Effector memory CD8-positive, alpha-beta T cell (primary cell): ENCODE measurements around the gene GOLGA8H.
A peak's percentile ranks its signal among the peaks of the same experiment; 100 is the strongest.
"Not testable (repeated sequence)": the region's sequence is repeated elsewhere in the genome, so short reads cannot be mapped to it uniquely, and the experiment has no call there.

Experiments used
- ATAC-seq: fragments of 150-1000 bp; cut with Tn5 transposase; replicated peaks from 2 replicates; pipeline ENCODE4 v1.10.0; 2021; ENCODE audit warnings: mild to moderate bottlenecking, moderate library complexity
- DNase-seq, 3 experiments: peaks; one replicate each; pipeline ENCODE4 v3.0.0; 2021
- H3K27ac Mint-ChIP-seq, 2 donors: one replicate each; pipeline ENCODE4 v1.8.0; 2022; ENCODE audit warnings: mild to moderate bottlenecking in 2 of 2, mixed read lengths in 2 of 2, moderate library complexity in 2 of 2
- H3K27me3 Mint-ChIP-seq, 2 donors: one replicate each; pipeline ENCODE4 v1.8.0; 2022; ENCODE audit warnings: mixed read lengths in 2 of 2
- H3K36me3 Mint-ChIP-seq: one replicate; pipeline ENCODE4 v1.8.0; 2022; ENCODE audit warnings: mild to moderate bottlenecking, moderate library complexity, mixed read lengths; ENCODE audit not compliant: insufficient read depth
- H3K4me1 Mint-ChIP-seq, 2 donors: one replicate each; pipeline ENCODE4 v1.8.0; 2022; ENCODE audit warnings: low read depth in 2 of 2, mixed read lengths in 2 of 2
- H3K4me3 Mint-ChIP-seq, 2 donors: one replicate each; pipeline ENCODE4 v1.8.0; 2022; ENCODE audit warnings: mild to moderate bottlenecking in 2 of 2, mixed read lengths in 2 of 2, moderate library complexity in 2 of 2
- H3K9me3 Mint-ChIP-seq, 2 donors: one replicate each; pipeline ENCODE4 v1.8.0; 2022; ENCODE audit warnings: mixed read lengths in 2 of 2
- total RNA-seq, 9 experiments: gene quantifications; one replicate each; lab custom pipeline; 2026; lab: John Stamatoyannopoulos, UW

GOLGA8H gene, protein sequence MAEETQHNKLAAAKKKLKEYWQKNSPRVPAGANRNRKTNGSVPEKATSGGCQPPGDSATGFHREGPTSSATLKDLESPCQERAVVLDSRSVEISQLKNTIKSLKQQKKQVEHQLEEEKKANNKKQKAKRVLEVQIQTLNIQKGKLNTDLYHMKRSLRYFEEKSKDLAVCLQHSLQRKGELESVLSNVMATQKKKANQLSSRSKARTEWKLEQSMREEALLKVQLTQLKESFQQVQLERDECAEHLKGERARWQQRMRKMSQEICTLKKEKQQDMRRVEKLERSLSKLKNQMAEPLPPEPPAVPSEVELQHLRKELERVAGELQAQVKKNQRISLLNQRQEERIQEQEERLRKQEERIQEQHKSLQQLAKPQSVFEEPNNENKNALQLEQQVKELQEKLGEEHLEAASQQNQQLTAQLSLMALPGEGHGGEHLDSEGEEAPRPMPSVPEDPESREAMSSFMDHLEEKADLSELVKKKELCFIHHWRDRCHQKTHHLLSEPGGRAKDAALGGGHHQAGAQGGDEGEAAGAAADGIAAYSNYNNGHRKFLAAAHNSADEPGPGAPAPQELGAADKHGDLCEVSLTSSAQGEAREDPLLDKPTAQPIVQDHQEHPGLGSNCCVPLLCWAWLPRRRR
- total RNA-seq: 0 to 0.85 (median 0.07) reads per million in 9 experiments

DNA sequence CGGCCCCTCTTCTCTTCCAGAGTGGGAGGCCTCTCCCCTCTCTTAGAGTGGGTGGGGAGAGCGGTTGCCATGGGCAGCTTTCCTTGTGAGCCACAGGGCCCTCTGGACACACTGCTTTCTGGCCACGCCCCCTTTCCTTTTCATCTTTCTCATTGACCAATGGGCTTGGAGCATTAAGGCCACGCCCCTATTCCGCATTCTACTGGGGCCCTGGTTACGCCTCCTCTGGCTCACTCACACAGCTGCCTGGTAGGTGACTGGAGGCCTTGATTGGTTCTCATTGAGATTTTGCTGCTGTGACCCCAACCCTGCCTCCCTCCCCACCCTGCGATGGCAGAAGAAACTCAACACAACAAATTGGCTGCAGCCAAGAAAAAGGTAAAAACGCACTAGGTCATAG, at the start of gene GOLGA8H:
TSS of gene GOLGA8H (plus strand) at position 233 of the 400 bp plus-strand sequence. CDS start at position 331, 98 bp downstream.
- H3K27ac Mint-ChIP-seq, H3K27me3 Mint-ChIP-seq, H3K9me3 Mint-ChIP-seq, H3K4me3 Mint-ChIP-seq, H3K4me1 Mint-ChIP-seq, ATAC-seq, H3K36me3 Mint-ChIP-seq, DNase-seq: not testable (repeated sequence)

DNA sequence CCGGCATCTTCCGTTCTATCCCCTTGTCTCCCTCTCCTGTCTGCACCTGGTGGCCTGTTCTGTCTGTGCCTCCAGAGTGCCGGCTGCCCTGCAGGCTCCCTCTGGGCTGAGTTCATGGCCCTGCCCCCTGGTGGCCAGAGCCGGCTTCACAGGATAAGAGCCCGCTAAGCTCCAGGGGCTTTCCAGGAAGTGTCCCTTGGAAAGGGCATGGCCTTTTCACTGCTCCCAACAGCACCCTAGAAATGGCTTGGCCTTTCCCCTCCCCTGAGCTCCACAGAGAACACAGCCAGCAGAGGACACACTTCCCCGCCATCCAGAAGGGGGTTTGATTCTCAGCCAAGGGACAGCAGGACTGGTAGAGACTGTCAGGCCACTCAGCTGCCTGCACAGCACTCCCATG, 36.9 kb upstream of the GOLGA8H start:
- peak in 1 of 3 experiments; percentile 12 for DNase-seq
- not testable (repeated sequence) for H3K27ac Mint-ChIP-seq, H3K36me3 Mint-ChIP-seq, H3K4me1 Mint-ChIP-seq, H3K4me3 Mint-ChIP-seq, H3K9me3 Mint-ChIP-seq, H3K27me3 Mint-ChIP-seq
- peak; percentile 70 for ATAC-seq

DNA sequence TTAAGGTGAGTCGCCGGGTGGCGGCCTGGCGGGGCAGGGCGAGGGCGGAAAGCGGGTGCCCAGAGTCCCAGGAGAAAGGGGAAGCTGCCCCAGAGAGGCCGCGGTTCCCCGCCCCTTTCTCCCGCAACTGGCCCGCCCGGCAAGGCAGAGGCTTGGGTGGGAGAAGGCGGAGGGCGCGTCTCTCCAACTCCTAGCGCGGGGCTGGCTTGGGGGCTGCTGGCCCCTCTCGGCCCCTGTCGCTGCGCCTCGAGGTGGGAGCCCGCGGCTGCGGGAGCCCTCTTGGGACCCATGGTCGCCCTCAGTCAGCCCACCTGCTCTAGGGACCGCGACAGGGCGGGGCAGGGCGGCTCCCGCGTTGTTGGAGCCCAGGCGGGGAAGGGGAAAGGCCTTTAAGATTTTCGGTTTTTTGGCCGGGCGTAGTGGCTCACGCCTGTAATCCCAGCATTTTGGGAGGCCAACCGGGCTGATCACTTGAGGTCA, 30.8 kb upstream of the GOLGA8H start:
- peak; percentile 58 for ATAC-seq
- not testable (repeated sequence) for H3K36me3 Mint-ChIP-seq, H3K4me3 Mint-ChIP-seq, H3K4me1 Mint-ChIP-seq, H3K27me3 Mint-ChIP-seq, H3K9me3 Mint-ChIP-seq, H3K27ac Mint-ChIP-seq, DNase-seq

DNA sequence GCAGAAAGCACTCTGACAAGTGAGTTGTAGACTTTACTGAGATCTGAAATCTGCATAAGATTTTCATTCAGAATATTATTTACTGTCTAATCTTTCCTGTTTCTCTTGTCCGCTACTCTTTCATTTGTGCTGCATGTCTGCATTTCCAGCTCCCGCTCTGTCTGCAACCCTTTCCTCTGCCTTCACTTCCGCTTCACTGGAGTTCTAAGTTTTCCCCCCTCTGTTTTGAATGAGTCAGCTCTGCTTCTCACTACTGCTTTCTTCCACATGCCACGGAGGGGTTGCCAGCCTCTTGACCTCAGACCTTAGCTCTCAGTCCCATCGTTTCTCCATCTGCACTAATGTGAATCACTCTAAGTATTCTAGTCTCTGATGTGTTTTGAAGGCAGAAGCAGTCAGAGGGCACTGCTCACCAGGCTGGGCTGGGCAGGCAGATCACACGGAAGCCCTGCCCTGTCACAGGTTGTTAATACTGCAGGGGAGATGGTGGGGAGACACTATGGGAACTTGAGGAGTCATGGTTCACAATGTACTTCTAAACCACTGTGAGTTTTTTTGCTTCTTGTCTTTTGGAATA, 24.3 kb upstream of the GOLGA8H start:
- not testable (repeated sequence) for H3K36me3 Mint-ChIP-seq, H3K4me3 Mint-ChIP-seq, H3K27me3 Mint-ChIP-seq, H3K4me1 Mint-ChIP-seq, DNase-seq, H3K27ac Mint-ChIP-seq, ATAC-seq, H3K9me3 Mint-ChIP-seq

DNA sequence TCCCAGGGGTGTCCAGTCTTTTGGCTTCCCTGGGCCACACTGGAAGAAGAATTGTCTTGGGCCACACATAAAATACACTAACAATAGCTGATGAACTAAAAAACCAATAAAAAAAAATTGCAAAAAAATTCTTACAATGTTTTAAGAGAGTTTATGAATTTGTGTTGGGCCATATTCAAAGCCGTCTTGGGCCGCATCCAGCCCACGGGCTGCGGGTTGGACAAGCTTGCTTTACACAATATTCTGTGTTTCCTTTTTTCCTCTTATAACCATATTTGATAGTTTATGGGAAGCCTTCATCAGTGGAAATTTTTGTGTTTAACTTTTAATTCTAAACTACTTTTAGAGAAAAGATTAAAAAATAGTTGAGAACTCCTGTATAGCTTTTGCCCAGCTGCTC, 23.1 kb upstream of the GOLGA8H start:
- not testable (repeated sequence) for H3K27me3 Mint-ChIP-seq, H3K4me3 Mint-ChIP-seq, H3K27ac Mint-ChIP-seq, ATAC-seq, H3K36me3 Mint-ChIP-seq, DNase-seq, H3K4me1 Mint-ChIP-seq, H3K9me3 Mint-ChIP-seq

DNA sequence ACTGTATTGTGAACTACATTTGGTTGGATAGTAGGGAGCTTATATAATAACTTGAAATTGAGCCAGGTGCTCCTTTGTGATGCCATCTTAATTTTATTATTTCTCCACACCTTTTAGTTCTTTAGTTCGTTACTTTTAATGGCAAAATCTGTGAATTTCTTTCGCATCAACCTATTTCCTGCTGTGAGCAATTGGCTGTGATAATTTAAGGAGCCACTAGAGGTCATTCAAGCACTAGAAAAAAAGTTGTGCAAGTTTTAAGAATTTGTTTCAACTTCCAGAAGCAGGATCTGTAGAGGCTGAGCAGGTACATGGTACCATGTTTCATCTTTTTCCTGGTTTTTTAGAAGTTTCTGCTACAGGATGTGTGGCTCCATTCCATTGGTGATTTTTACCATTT, 4.9 kb upstream of the GOLGA8H start:
- H3K9me3 Mint-ChIP-seq, DNase-seq, H3K36me3 Mint-ChIP-seq, ATAC-seq, H3K4me3 Mint-ChIP-seq, H3K4me1 Mint-ChIP-seq, H3K27ac Mint-ChIP-seq, H3K27me3 Mint-ChIP-seq: not testable (repeated sequence)

DNA sequence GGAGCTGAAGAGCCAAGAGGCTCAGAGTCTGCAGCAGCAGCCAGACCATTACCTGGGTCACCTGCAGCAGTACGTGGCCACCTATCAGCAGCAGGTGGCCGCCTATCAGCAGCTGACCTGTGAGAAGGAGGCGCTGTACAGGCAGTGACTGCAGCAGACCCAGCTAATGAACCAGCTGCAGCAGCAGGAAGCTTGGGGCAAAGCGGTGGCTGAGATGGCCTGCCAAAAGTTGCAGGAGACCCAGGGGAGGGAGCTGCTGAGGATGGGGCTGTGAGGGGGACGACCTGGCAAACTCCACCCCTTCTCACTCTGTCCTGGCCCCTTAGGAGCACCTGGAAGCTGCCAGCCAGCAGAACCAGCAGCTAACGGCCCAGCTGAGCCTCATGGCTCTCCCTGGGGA, 8.4 kb downstream of the GOLGA8H start:
- not testable (repeated sequence) for ATAC-seq, H3K4me1 Mint-ChIP-seq, H3K9me3 Mint-ChIP-seq, H3K27me3 Mint-ChIP-seq, H3K36me3 Mint-ChIP-seq, H3K4me3 Mint-ChIP-seq, H3K27ac Mint-ChIP-seq, DNase-seq

DNA sequence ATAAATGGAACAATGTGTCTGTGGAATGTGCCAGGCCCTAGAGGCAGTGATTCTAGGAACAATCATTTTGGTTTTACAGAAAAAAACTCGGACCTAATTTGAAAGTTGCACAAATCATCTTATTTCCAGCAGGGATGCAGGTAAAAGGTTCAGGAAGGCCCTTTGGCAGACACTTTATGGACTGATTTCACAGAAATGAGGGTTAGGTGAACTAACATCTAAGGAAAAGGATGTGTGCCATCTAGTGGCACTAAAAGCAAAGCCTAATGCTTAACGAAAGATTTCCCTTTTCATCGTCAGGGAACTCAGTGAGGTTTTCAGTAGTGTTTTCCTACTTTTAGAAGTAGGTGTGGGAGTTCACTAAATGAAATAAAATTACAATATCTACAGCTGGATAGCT, 17.5 kb downstream of the GOLGA8H start:
- H3K27ac Mint-ChIP-seq, DNase-seq, H3K27me3 Mint-ChIP-seq, ATAC-seq, H3K9me3 Mint-ChIP-seq, H3K4me3 Mint-ChIP-seq: not testable (repeated sequence)
- Mint-ChIP-seq H3K4me1 (peaks cover 3 to 12% of the 10 kb centered on the region in 2 donors), H3K36me3 (peaks cover 12% of the 10 kb centered on the region)

DNA sequence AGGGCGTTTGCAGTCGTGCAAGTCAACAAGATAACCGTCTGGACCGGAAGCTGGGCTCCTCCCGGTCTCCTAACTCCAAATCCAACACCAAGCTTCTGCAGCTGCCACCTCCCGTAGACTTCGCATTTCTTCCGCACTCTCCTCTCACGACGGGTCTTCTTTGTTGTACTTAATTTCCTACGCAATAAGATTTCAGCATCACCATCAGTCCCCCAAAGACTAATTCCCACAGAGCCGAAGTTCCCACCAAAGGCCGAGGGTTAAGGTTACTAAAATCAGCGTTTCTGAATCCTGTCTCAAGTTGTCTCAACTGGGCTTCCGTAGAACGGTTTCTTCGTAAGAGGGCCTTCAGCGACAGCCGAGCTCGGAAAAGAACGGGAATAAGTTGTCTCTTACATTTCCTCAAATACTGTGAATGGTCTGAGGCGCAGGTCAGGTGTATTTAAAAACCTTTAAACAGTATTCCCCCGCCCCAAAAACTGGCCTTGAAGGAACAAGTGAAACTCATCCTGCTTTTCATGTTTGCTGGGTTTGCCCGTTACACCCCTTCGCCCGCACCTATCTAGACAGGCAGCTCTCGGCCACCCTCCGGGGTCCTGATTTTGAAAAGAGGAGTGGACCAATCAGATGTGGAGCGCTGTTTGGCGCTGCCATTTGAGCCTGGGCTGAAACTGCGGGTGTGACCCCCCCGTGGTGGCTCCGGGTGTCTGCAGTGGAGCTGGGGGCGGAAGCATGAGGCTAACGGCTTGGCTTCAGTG, 21.8 kb downstream of the GOLGA8H start, which contains the start of gene ARHGAP11B:
TSS of gene ARHGAP11B (plus strand) at position 693 of the 758 bp plus-strand sequence.
- peak; percentile 91 for ATAC-seq
- peak; percentile 94 to 98 (median 95) for DNase-seq
- Mint-ChIP-seq H3K4me3 (peak within 1 kb of the TSS; percentile 76 to 92), H3K36me3 (peaks cover 12% of the 10 kb centered on the region), H3K27ac (peak within 1 kb of the TSS; percentile 93 to 95), H3K4me1 (peaks cover 9 to 31% of the 10 kb centered on the region in 2 donors)
- not testable (repeated sequence) for H3K27me3 Mint-ChIP-seq, H3K9me3 Mint-ChIP-seq

DNA sequence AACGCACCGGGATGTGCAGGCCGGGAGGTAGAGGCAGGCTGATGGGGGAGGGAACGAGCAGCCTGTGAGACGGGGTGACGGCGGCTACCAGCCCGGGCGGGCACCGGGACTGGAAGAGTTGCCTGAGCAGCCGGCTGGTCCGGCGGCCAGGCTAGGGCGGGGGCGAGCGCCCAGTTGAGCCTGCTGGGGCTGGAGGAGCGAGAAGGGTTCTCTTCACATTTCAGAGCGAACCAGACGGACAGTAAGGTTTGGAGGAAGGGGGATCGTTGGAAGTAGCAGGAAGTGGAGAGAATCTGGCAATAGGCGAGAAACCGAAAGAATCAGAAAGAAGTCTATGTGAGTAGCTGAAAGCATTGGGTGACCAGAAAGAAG, 22.4 kb downstream of the GOLGA8H start:
- not testable (repeated sequence) for H3K9me3 Mint-ChIP-seq, H3K27me3 Mint-ChIP-seq
- peaks cover 9 to 31% of the 10 kb centered on the region in 2 donors for H3K4me1 Mint-ChIP-seq
- DNase-seq (peak in 2 of 3 experiments; percentile 14 to 15), ATAC-seq (peak; percentile 2)
- peak overlapping the region; percentile 76 to 92 for H3K4me3 Mint-ChIP-seq
- H3K27ac Mint-ChIP-seq: peak overlapping the region; percentile 91 to 93
- H3K36me3 Mint-ChIP-seq: peaks cover 12% of the 10 kb centered on the region

DNA sequence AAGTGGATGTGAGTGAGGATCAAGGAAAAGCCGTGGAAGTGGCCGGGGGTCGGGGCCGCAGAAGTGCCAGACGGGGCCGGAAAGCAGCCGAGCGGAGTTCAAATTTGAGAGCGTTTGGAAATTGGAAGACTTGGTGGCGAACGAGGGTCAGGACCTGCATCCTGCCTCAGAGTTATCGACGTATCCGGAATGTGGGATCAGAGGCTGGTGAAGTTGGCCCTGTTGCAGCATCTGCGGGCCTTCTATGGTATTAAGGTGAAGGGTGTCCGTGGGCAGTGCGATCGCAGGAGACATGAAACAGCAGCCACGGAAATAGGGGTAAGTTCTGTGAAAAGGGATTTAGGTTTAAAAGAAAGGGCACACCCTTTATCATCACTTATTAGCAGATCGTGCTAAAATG, 22.8 kb downstream of the GOLGA8H start:
- peak overlapping the region; percentile 76 to 92 for H3K4me3 Mint-ChIP-seq
- DNase-seq, ATAC-seq, H3K27me3 Mint-ChIP-seq, H3K9me3 Mint-ChIP-seq: not testable (repeated sequence)
- peaks cover 12% of the 10 kb centered on the region for H3K36me3 Mint-ChIP-seq
- peak overlapping the region; percentile 91 to 93 for H3K27ac Mint-ChIP-seq
- peaks cover 9 to 31% of the 10 kb centered on the region in 2 donors for H3K4me1 Mint-ChIP-seq

DNA sequence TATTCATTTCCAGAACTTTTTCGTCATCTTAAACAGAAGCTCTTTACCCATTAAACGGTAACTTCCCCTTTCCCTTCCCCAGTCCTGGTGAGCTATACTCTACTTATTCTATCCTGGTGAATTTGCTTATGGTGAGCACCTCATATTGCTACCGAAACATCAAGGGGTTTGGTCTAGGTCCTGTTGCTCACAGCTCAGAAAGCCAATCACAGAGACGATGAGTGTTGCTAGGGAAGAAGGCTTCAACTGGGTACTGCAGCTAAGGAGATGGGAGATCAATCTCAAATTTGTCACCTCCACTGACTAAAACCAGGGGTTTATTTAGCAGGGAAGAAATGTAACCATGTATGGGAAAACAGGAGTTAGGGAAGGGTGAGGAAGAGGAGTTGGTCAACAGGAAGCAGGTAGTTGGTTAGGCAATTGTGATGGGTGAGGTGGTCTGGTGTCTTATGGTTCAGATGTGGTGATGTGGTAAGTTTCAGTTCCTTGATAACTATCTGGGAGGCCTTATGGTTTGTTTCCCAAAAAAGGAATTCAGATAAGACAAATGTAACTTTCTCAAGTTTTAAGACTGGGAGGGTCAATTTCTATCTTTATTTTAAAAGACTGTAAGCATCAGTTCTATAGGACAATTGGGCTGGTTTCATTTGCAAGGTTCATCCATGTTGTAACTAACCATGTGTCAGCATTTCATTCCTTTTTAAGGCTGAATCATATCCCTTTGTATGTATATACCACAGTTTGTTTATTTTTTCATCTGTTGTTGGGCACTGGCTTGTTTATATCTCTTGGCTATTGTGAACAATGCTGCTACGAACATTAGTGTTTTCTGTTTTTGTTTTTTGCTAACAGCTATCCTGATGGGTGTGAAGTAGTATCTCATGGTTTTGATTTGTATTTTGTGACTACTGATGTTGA, 46.4 kb downstream of the GOLGA8H start:
- H3K9me3 Mint-ChIP-seq: no peaks in the 10 kb centered on the region
- DNase-seq (no peak), ATAC-seq (no peak)
- H3K36me3 Mint-ChIP-seq: no peaks in the 10 kb centered on the region
- peak overlapping the region in 1 of 2 donors; percentile 2 for H3K27ac Mint-ChIP-seq
- H3K4me1 Mint-ChIP-seq: peaks cover 0 to 5% of the 10 kb centered on the region in 2 donors
- no peak overlapping the region for H3K4me3 Mint-ChIP-seq
- no peaks in the 10 kb centered on the region for H3K27me3 Mint-ChIP-seq
